ENCODE data around the gene IL12B. TPM values are rescaled to one million over a fixed set of nuclear protein-coding genes. Genes with fewer than 3 reads are reported as not detected.
"Not testable (repeated sequence)": the region's sequence is repeated elsewhere in the genome, so short reads cannot be mapped to it uniquely, and the experiment has no call there.

The IL12B gene
- total RNA-seq, 1 experiment from 2014 or later = not detected

GRCh38 chr5:159332800-159333544 is 2.7 kb upstream of the IL12B start:
- no peak for DNase-seq (ENCODE audit: low spot score)

GRCh38 chr5:159331093-159331973 is 1.0 kb upstream of the IL12B start:
- DNase-seq (ENCODE audit: low spot score) = peak; percentile 54

DNA sequence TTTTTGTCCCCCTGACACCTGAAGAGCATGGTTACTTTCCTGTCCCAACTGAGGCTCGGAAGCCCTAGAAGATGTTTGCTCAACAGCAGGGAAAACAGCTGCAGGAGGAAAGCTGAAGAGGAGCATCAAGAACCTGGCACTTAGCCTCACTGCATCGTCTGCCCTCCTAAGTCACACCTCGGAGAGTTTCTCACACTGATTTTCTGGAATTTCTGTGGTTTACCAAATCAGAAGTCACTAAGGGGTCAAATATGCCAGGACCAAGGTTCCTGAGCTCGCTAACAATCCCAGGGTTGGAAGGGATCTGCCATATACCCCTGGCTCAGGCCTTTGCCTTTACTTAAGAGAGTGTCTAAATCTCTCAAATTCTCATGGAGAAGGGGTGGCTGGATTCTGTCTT is 5.3 kb downstream of the IL12B start:
- peak; percentile 56 for DNase-seq (ENCODE audit: low spot score)

- DNase-seq (ENCODE audit: low spot score) = peak; percentile 76
Observed at GRCh38 chr5:159324102-159324755, 6.1 kb downstream of the IL12B start.

GRCh38 chr5:159322180-159322579 is 8.1 kb downstream of the IL12B start:
- DNase-seq (ENCODE audit: low spot score) = no peak

- no peak for DNase-seq (ENCODE audit: low spot score)
Observed at GRCh38 chr5:159319832-159320231, 10.5 kb downstream of the IL12B start.

- no peak for DNase-seq (ENCODE audit: low spot score)
Observed at GRCh38 chr5:159319363-159319762, 10.9 kb downstream of the IL12B start.

DNA sequence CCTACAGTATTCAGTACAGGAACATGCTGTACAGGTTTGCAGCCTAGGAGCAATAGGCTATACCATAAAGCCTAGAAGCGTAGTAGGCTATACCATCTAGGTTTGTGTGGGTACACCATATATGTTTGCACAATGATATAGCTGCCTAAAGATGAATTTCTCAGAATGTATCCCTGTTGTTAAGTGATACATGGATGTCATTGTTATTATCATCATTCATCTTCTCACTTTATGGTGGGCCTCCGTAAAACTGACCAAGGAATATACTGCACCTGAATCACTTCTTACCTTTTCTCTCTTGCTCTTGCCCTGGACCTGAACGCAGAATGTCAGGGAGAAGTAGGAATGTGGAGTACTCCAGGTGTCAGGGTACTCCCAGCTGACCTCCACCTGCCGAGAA is 11.8 kb downstream of the IL12B start:
- DNase-seq (ENCODE audit: low spot score) = no peak

DNA sequence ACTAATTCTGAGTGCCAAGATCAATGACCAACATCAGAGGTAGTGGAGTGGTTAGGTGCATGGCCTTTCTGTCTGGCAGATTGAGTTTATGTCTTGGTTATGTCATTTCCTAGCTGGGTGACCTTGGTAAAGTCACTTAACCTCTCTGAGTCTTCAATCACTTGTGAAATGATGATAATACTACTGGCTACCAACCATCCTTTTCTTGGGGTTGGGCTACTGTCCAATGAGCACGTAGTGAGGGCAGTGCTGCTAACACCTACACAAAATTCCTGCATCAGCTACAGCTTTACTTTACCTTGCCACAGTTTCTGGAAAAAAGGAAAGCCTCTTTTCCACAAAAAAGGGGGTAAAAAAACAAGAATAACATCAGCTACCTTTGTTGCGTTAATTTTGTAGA is 12.4 kb downstream of the IL12B start:
- DNase-seq (ENCODE audit: low spot score) = no peak

DNA sequence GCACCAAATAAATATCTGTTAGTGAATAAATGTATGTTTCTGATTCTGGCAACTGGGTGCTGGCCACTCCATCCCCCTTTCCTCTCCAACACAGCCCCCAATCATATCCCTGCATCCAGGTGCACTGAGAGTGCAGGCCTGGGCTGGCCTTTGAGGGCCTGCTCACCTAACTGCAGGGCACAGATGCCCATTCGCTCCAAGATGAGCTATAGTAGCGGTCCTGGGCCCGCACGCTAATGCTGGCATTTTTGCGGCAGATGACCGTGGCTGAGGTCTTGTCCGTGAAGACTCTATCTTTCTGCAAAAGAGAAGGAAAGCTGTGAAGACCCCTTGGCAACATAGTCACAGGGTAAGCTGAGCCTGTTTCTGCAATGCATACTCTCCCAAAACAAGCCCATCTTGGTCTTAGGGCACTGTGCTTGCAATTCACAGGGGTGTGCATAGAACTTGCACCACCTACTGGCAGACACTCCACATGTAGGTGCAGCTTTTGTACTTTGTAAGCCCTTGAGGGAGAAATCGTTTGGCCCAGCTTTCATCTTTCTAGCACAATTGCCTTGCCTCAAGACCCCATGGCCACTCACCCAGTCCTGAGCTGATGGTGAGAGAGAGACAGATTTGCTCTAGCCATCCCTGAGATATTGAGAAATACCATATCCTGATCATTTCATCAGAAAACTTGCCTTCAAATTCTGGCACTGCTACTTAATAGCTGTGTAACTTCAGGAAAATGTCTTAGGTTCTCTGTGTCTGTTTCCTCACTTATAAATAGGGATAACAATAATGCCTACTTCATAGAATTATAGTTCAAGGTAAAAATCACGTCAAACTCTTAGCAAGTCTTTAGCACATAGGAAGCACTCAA is 13.5 kb downstream of the IL12B start:
- DNase-seq (ENCODE audit: low spot score) = peak; percentile 34

GRCh38 chr5:159313197-159313596 is 17.1 kb downstream of the IL12B start:
- DNase-seq (ENCODE audit: low spot score) = no peak

GRCh38 chr5:159311063-159311462 is 19.2 kb downstream of the IL12B start:
- no peak for DNase-seq (ENCODE audit: low spot score)

- no peak for DNase-seq (ENCODE audit: low spot score)
Observed at GRCh38 chr5:159310511-159310910, 19.8 kb downstream of the IL12B start.

- DNase-seq (ENCODE audit: low spot score) = no peak
Observed at GRCh38 chr5:159309689-159310433, 20.4 kb downstream of the IL12B start.

GRCh38 chr5:159304961-159305595 is 25.2 kb downstream of the IL12B start:
- no peak for DNase-seq (ENCODE audit: low spot score)

GRCh38 chr5:159303286-159303685 is 27.0 kb downstream of the IL12B start:
- DNase-seq (ENCODE audit: low spot score) = no peak

GRCh38 chr5:159301929-159302860 is 28.1 kb downstream of the IL12B start:
- DNase-seq (ENCODE audit: low spot score) = peak; percentile 46

DNA sequence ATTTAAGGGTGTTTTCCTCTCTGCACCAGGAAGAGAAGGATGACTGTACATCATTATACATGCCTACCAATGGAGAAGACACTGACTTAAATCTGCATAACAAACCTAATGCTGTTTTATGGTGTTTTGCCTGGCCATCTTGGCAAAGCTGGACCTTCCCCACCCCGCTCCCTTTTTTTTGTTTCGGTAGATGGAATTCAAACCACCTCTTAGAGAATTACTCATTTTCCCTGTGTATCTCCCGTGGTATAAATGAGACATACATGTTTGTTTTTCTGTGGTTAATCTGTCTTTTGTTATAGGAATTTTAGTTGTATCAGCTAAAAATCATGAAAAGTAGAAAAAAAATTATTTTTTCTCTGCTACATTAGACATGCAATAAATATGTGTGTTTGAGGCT is 28.8 kb downstream of the IL12B start:
- DNase-seq (ENCODE audit: low spot score) = no peak

GRCh38 chr5:159297300-159297699 is 33.0 kb downstream of the IL12B start:
- not testable (repeated sequence) for DNase-seq (ENCODE audit: low spot score)

Data from A172 (cell line).